Stimulated activated CD8-positive, alpha-beta memory T cell treated with anti-CD3 and anti-CD28 coated beads, Interleukin-4, amount 100 ng/mL, for 24 hours (primary cell): ENCODE data around the gene PSMC3.

Source experiments
- DNase-seq: peaks from one replicate; pipeline ENCODE4 v3.0.0-alpha.2; 2020; ENCODE audit warnings: low read depth

PSMC3 gene

DNA sequence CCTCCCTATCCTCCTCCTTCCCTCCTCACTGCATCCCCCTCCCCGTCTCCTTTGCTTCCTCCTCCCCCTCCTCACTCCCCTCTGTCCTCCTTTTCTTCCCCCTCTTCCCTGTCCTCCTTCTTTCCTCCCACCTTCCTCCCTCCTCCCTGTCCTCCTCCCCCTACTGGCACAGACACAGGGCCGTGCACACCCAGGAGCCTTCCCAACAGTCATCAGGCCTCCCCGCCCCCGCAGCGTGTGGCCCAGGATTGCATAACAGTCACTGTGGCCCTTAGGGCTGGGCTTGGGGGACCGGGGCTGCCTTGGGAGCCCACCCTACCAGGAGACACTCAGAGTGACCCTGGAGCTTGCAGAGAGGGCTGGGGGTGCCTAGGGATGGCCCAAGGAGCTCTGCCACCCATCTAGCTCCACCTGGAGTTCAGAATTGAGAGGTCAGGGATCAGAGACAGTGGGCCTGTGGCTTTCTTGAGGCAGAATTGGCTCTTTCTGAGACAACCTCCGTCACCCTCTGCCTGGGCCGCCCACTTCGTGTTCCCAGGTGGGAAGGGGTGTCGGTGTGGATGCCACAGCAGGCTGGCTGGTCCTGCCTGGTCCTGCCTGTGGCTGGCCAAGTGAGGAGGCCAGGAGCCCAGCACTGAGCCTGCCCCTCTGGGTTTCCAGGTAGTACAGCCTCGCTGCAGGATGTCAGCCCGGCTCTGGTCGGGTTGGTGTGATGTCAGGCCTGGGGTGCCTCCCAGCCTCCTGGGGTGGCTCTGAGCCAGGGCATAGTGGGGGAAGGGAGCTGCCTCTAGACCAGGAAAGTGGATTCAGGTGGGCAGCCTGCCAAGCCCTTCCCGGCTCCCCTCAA, 49.5 kb downstream of the PSMC3 start:
- DNase-seq: no peak

GRCh38 chr11:47376107-47376524, 50.1 kb downstream of the PSMC3 start:
- DNase-seq: no peak

DNA sequence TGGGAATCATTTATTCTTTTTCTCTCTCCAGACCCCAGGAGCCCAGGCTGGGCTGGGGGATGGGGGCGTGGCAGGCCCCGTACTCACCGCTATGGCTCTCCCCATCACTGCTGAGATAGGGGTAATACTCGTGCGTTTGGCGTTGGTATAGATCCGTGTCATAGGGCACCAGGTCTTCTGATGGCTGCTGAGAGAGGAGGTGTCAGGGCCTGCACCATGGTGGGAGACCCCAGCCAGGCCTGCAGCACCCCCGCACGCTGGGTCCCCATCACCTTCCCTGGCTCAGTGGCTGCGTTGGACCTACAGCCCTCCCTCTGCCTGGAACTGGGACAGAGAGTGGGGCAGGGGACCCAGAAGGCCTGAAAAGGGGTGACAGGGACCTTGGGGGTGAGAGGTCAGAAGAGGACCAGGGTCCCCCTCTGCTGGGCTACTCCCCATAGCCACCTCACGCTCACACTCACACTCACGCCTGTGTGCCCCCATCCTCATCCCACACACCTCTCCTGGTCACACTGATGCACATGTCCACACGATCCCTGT, 50.6 kb downstream of the PSMC3 start:
- DNase-seq: no peak

DNA sequence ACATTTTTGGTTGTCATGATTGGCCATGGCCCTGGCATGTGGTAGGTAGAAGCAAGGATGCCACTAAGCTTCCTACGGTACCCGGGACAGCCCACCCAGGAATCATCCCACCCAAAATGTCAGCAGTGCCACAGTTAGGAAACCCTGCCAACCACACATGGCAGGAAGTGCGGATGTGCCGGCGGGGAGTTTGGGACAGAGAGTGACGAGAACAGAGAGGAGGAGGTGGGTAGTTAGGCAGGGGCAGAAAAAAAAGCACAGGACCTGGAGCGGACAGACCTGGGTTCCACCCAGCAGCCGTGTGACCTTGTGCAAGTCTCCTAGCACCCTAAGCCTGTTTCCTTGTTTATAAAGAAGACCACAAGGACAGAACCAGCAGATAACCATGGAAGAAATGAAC, 51.2 kb downstream of the PSMC3 start:
- DNase-seq: no peak

DNA sequence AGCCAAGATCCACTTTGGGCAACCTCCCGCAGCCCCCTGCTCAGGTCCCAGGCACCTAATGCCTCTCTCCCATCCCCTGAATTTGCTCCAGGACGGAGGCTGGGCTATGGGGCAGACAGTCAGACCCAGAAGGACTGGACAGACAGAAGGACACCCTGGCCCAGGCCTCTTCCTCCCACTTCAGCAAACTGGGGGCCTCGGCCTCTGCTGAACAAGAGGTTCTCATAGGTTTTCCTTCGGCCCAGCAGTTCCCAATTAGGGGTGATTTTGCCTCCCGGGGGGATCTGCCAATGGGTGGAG, 51.6 kb downstream of the PSMC3 start:
- DNase-seq: no peak

- DNase-seq: peak; percentile 78
Observed at GRCh38 chr11:47373876-47374719, 52.1 kb downstream of the PSMC3 start.

- no peak for DNase-seq
Observed at GRCh38 chr11:47372422-47372821, 53.8 kb downstream of the PSMC3 start.

DNA sequence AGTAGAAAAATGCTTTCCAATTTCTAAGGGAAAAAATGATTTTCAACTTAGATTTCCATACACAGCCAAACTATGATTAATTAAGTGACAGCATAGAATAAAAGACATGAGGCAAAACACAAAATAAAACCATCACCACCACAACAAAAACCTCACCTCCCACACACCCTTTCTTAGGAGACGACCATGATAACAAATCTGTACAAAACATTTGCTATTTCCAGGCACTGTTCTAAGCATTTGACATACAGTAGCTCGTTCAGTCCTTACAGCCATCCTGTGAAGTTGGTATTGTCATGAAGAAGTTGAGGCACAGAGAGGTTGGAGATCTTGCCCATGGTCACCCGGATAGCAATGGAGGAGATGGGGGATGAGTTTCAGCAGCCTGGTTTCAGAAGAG, 56.6 kb downstream of the PSMC3 start:
- DNase-seq: no peak
